ENCODE measurements around the gene UBE2S.
A peak's percentile ranks its signal among the peaks of the same experiment; 100 is the strongest.
"Not testable (repeated sequence)": the region's sequence is repeated elsewhere in the genome, so short reads cannot be mapped to it uniquely, and the experiment has no call there.

UBE2S gene

DNA sequence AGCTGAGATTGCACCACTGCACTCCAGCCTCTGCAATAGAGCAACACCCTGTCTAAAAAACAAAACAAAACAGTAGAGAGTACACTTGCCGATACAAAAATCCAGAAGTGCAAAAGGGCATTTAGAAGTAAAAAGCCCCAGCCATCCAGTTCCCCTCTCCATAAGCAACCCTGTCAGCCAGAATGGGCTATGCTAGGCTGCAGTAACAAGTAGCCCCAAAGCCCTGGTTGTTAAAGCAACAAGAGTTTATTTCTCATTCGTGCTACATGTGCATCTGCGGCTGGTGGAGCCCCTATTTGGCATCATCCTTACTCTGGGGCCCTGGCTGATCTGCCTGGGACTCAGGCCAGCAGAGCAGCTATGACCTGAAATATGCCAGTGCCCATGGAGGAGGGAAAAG, 16.9 kb upstream of the UBE2S start:
- H3K27ac ChIP-seq = no peak overlapping the region
- no peak for TF ChIP-seq ZFX (IDR thresholded peaks at IDR 0.05)
- TF ChIP-seq, protein P1, sequence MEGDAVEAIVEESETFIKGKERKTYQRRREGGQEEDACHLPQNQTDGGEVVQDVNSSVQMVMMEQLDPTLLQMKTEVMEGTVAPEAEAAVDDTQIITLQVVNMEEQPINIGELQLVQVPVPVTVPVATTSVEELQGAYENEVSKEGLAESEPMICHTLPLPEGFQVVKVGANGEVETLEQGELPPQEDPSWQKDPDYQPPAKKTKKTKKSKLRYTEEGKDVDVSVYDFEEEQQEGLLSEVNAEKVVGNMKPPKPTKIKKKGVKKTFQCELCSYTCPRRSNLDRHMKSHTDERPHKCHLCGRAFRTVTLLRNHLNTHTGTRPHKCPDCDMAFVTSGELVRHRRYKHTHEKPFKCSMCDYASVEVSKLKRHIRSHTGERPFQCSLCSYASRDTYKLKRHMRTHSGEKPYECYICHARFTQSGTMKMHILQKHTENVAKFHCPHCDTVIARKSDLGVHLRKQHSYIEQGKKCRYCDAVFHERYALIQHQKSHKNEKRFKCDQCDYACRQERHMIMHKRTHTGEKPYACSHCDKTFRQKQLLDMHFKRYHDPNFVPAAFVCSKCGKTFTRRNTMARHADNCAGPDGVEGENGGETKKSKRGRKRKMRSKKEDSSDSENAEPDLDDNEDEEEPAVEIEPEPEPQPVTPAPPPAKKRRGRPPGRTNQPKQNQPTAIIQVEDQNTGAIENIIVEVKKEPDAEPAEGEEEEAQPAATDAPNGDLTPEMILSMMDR (conservative IDR thresholded peaks at IDR 0.05) = no peak

DNA sequence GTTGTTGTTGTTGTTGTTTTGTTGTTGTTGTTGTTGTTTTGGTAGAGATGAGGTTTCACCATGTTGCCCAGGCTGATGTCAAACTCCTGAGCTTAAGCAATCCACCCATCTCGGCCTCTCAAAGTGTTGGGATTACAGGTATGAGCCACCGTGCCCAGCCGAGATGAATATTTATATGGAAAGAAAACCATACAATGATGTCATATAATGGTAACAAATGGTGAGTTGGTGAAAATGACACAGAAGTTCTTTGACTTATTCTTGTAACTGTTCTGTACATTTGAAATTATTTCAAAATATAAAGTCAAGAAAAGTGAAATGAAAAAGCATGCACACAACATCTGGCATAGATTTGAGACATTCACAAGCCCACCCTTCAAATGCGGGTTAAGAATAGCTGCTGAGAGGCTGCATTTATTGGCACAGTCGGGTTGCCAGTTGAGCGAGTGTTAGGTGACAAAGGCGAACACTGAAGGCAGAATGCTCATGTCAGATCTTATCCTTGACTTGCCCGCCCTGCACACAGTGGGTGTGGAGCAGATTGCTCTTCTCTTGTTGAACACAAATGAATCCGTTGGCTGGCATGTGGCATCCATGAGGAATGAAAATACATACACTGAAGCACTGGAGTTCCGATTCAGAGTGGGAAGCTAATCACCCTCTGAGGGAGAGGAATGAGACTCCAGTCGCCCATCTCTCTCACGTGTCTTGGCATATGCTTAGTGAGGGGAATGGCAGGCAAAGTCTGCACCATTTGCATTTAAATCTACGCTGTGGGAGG, 15.8 kb upstream of the UBE2S start:
- no peak for TF ChIP-seq ZFX (IDR thresholded peaks at IDR 0.05)

DNA sequence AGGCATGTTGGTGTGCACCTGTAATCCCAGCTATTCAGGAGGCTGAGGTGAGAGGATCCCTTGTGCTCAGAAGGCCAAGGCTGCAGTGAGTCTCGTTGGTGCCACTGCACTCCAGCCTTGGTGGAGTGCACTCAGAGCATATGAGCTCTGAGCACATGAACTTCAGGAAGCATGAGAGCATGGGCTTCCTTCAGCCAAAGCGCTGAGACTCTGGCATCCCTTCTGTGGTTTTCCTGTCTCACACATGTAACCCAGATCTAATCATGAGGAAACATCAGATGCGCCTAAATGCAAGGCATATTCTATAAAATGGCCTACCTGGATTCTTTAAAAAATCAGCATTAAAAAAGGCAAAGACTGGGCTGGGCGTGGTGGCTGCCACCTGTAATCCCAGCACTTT, 13.7 kb upstream of the UBE2S start:
- H3K27ac ChIP-seq = not testable (repeated sequence)

More for the DNA sequence above, 15.8 kb upstream of the UBE2S start:
- H3K27ac ChIP-seq = no peak overlapping the region

DNA sequence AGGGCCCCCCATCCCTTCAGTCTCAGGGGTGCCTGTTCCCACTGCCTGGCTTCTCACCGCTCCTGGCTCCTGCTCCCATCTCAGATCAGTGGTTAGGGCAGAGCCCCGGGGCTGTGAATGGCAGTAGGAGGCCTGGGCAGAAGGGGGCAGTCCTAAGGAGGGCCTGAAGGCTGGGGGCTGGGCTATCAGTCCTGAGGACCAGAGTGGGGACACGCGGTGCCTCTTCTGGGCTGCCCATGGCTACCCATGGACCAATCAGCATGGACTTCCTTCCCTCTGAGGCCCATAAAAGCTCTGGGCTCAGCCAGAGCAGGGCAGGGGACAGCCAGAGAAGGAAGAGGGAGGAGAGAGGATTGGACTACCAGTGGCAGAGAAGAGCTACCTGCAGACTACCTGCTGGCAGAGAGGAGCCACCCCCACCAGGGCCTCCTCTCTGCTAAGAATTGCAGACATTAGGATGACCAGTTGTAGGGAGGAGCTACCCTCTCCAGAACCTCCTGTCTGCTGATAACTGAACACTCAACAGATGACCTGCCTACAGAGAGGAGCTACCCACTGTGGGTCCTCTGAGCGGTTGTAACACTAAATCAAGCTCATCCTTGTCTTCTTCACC, 12.1 kb upstream of the UBE2S start:
- no peak for TF ChIP-seq ZFX (IDR thresholded peaks at IDR 0.05)
- TF ChIP-seq, protein P1 (conservative IDR thresholded peaks at IDR 0.05) = no peak
- no peak overlapping the region for H3K27ac ChIP-seq

DNA sequence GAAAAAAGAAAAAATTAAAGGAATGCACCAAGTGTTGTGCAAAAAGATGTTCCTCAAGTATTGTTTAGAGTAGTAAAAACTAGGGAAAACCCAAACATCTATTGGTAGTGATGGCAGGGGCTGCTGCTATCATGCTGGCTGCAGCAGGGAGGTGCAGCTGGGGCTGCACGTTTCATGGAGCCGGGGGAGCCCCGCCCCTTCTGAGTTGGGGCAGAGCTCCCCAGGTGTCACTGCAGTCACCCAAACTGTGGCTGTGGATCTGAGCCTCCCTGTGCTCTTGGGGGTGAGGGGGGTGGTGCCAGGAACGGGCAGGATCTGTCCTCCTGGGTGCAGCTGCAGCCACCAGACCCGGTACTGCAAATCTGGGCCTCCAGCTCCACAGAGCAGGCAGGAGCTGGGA, 11.5 kb upstream of the UBE2S start:
- no peak for TF ChIP-seq ZFX (IDR thresholded peaks at IDR 0.05)
- TF ChIP-seq, protein P1 (conservative IDR thresholded peaks at IDR 0.05) = no peak
- H3K27ac ChIP-seq = no peak overlapping the region

DNA sequence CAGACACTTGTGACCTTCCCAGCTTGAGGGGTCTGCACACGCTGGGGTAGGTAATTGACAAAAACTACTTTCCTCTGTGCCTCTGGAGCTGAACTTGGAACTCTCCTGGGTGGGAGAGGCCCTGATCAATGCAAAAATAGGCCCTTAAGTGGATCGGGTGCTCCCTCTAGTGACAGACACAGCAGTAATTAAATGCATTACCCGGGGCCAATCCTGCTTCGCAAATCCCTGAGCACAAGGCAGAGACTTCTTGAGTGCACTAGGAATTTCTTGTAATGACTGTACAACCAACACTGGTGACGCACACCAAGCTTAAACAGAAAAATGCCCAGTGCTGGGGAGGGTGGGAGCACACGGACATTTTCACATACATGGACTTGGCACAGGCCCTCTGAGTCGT, 10.6 kb upstream of the UBE2S start:
- no peak overlapping the region for H3K27ac ChIP-seq
- TF ChIP-seq, protein P1 (conservative IDR thresholded peaks at IDR 0.05) = peak; percentile 83
- TF ChIP-seq ZFX (IDR thresholded peaks at IDR 0.05) = no peak

DNA sequence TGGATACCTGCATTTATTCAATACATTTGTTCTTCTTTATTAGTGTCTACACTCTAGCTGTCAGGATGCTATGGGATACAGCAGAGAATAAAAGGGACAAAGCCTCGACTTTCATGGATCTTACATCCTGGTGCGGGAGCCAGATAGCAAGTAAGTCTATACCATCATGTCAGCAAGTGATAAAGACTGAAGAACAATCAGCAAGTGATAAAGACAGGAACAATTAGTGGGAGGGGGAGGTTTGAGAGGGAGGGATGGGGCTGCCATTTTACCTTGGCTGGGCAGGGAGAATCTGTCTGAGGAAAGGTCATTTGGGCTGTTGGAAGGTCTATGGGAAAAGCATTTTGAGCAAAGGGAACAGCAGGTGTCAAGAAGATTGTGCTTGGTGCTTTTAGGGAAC, 2.6 kb upstream of the UBE2S start:
- TF ChIP-seq, protein P1 (conservative IDR thresholded peaks at IDR 0.05) = no peak
- no peak for TF ChIP-seq ZFX (IDR thresholded peaks at IDR 0.05)
- H3K27ac ChIP-seq = no peak overlapping the region

DNA sequence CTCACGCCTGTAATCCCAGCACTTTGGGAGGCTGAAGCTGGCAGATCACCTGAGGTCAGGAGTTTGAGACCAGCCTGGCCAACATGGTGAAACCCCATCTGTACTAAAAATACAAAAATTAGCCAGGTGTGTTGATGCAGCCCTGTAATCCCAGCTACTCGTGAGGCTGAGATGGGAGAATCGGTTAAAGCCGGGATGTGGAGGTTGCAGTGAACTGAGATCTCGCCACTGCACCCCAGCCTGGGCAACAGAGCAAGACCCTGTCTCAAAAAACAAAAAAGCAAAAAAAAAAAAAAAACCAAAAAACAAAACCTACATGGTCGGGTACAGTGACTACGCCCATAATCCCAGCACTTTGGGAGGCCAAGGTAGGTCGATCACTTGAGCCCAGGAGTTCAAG, 1.6 kb upstream of the UBE2S start:
- H3K27ac ChIP-seq = peak overlapping the region; percentile 99

DNA sequence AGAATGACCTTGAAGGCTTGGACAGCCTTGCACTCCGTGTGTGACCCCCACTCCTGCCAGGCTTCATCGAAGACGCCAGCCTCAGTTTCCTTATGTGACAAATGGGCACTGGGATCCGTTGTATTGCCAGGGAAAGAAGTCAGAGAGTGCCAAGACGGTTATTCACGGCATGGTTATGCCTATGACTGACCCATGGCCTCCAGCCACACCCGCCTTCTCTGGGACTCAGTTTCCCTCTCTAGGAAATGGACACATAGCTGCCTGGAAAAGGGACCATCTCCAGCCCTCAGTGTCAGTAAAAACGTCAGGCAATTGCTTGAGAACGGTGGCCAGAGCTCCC, 915 bp upstream of the UBE2S start:
- peak overlapping the region; percentile 99 for H3K27ac ChIP-seq
- TF ChIP-seq ZFX (IDR thresholded peaks at IDR 0.05) = no peak
- TF ChIP-seq, protein P1 (conservative IDR thresholded peaks at IDR 0.05) = no peak

All from C4-2B (cell line).